SK-MEL-5 (cell line): ENCODE measurements around the gene RTP2. TPM values are rescaled to one million over a fixed set of nuclear protein-coding genes. Genes with fewer than 3 reads are reported as not detected.

Experiments used
- DNase-seq: peaks from one replicate; pipeline ENCODE4 v3.0.0-alpha.2; 2016; ENCODE audit warnings: low read depth, low spot score
- in situ Hi-C: cut with HindIII; loops from 2 replicates; pipeline ENCODE4 v1.10.0; 2016; ENCODE audit warnings: low sequenced_read_pairs, high pct_unique_total_duplicates, low pct_unique_long_range_greater_than_20kb
- total RNA-seq: library from RNA; depleted of rRNA; stranded (reverse); fragments of >200 nt; shearing (Covaris generic); gene quantifications from 2 replicates; pipeline ENCODE4 v1.2.3, GENCODE V29; 2014

The RTP2 gene
- total RNA-seq, 1 experiment from 2014 or later, result not detected

- no peak for DNase-seq
- in situ Hi-C loops, result loop anchor here (25.0 kb wide), 1 partner anchor 686 kb away; no protein-coding TSS in a partner anchor
Observed at GRCh38 chr3:187725653-187726370, 23.5 kb upstream of the RTP2 start.

GRCh38 chr3:187725224-187725623 is 22.9 kb upstream of the RTP2 start:
- in situ Hi-C loops, result loop anchor here (25.0 kb wide), 1 partner anchor 687 kb away; no protein-coding TSS in a partner anchor
- no peak for DNase-seq

DNA sequence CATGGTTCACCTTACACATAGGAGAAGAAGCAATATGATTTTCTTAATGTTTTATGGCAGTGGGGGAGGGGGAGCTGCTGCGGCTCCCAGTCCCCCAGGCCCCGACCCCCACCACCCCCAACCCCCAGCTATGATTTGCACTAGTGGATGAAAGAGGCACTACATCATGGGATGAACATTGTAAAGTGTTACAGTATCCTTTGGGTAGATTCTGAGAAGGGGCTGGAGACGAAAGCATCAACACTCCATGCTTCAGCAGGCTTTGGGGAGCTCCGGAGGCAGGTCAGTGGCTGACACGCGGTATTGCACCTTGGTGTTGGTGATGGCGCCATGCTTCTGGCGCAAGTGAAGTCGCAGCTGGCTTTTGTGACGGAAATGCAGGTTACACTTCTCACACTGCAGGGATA is 19.9 kb upstream of the RTP2 start:
- DNase-seq, result no peak
- in situ Hi-C loops, result no loop called here

DNA sequence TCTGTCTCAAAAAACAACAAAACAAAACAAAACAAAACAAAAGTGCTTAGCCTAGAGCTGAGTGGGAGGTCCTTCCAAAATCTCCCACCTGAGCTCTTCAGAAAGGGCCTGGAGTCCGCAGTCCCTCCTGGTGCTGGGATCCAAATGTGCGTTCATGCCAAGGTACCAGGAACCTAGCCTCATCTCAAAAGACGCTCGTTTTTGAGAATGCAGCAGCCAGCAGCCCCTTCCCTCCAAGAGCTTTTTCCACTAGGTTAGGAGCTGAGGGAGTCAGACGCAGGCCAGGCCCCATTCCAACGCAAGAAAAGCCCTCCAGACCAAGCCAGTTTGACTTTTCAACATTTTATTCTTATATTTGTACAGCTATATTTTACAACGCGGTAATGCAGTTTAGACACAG is 18.7 kb upstream of the RTP2 start:
- no peak for DNase-seq
- in situ Hi-C loops, result no loop called here

GRCh38 chr3:187720337-187720670 is 17.9 kb upstream of the RTP2 start:
- DNase-seq, result no peak
- in situ Hi-C loops, result no loop called here

DNA sequence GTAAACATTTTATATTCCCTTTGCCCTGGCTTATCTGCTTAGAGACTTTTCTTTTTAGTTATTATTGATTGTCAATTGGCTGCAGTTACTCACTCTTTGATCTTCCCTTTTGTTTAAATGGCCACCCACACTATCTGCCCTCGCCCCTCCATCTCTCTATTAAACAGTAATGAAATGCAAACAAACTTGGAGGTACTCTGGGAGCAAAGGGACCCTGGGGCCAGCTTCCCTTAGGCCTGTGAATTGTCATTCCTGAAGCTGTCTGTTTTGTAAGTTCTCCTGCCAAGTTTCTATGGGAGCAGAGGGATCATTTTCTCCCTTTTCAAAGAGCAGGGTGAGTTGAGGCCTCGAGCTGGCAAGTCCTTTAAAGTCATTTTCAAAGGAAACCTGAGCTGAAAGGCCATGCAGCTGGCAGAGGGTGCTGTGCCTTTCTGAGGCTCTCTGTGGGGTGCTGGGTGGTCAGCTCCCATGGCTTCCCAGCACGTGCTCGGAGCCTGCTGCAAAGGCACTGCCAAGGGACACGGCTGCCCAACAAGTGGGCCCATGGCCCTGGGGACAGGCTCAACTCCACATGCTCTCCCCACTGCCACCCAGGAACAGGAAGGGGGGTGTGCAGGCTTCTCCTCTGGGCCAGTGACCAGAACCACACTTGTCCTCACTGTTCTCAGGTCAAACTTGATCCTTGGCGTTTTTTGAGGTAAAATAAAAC is 17.4 kb upstream of the RTP2 start:
- in situ Hi-C loops, result no loop called here
- no peak for DNase-seq

GRCh38 chr3:187718802-187719201 is 16.4 kb upstream of the RTP2 start:
- DNase-seq, result no peak
- in situ Hi-C loops, result no loop called here

DNA sequence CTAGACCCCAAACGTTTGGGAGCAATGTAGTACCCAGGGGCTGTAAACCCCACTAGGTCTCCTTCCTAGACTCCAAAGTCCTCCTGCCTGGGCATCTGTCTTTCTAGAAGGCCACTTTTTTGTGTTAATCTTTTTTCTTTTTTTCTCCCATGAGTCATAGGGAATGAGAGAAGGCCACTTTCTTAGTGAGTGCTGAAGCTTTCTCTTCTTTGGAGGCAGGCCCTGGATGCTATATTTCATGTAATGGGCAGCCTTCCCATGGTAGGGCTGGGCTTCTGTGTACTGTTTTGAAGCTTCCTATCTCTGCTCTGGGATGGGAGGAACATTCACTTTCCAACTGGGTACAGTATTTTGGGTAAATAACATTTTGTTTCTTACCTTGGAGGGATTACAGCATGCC is 15.2 kb upstream of the RTP2 start:
- DNase-seq, result no peak
- in situ Hi-C loops, result no loop called here

DNA sequence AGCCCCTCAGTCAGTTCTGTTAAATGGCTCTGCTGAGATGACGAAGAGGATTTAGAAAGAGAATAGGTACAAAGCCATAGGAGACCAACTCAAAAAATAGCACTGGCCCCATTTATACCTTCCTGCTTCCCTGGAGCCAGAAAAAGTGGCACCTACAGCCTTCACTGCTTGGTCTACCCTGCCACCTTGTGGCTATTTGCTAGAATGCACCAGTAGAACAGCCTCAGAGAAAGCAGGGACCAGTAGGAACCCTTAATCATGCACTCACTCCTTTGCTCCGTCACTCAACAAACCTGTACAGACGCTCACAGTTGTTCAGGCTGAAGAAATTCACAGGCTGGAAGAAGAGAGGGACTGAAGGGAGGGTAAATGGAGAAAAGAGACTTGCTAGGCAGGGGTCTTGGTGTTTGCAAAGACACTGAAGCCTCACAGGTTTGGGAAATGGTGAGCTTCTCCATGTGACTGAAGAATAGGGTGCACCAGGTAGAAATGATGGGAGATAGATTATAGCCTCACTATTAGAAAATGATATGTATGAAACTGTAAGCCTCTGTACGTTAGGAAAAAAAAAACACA is 12.1 kb upstream of the RTP2 start:
- peak; percentile 86 for DNase-seq
- in situ Hi-C loops, result no loop called here

DNA sequence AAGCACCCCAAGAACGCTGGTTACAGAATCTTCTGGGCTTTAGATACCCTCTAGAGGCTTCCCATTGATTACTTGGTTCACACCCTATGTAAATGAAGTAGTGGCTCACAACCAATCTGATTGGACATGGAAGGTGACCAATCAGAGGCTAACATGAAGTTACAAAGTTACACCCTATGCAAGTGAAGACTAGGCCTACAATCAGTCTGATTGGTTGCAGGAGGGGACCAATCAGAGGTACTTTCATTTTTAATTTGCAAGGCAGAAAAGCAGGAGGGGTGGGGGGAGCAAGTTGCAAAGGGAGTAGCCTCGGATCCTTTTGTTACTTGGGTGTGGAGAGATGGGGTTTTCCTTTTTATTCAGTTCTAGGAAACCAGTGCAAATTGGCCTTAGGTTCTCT is 11.1 kb upstream of the RTP2 start:
- DNase-seq, result peak; percentile 77
- in situ Hi-C loops, result no loop called here

DNA sequence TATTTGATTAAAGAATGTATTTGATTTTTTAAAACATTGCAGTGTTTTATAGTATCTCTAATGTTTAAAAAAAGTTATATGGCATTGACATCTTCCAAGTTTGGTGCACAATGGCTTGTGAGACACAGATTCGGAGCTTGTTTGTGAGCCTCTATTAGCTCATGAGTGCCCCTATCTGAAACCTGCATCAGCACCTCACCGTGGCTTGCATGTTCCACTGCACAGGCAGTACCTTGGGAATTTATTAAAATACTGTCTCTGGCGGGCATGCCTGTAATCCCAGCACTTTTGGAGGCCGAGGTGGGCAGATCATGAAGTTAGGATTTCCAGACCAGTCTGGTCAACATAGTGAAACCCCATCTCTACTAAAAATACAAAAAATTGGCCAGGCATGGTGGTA is 6.8 kb upstream of the RTP2 start:
- in situ Hi-C loops, result no loop called here
- peak; percentile 52 for DNase-seq

DNA sequence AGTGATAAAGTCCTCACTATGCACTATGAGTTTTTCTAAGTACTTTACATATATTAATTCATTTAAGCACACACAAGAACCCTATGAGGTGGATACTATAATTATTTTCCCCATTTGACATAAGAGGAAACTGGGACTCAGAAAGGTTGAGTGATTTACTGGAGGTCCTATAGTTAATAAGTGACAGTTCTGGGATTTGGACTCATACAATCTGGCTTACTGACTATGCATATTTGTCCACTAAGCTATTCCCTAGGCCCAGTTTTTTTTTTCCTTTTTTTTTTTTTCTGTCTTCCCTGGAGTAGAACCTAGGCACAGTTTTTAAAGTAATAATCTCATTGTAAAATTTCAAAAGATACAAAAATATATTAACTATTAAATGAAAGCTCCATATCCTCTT is 6.3 kb upstream of the RTP2 start:
- DNase-seq, result no peak
- in situ Hi-C loops, result no loop called here

DNA sequence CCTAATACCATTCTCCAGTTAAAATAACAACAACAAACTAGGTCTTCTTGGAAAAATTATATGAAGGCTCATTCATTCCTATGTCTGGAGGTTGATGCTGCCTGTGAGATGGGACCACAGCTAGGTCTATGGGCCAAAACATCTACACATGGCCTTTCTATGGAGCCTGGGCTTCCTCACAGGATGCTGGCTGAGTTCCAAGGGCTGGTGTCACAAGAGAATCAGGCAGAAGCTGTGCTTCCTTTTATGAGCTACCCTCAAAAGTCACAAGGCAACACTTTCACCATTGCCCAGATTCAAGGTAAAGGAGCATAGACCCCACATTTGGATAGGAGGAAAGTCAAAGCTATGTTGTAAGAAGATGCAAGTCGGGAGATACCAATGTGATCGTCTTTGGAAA is 4.6 kb upstream of the RTP2 start:
- peak; percentile 51 for DNase-seq
- in situ Hi-C loops, result no loop called here

GRCh38 chr3:187705164-187705563 is 2.8 kb upstream of the RTP2 start:
- in situ Hi-C loops, result no loop called here
- DNase-seq, result no peak

- DNase-seq, result no peak
- in situ Hi-C loops, result no loop called here
Observed at GRCh38 chr3:187700249-187700648, 2.1 kb downstream of the RTP2 start.

DNA sequence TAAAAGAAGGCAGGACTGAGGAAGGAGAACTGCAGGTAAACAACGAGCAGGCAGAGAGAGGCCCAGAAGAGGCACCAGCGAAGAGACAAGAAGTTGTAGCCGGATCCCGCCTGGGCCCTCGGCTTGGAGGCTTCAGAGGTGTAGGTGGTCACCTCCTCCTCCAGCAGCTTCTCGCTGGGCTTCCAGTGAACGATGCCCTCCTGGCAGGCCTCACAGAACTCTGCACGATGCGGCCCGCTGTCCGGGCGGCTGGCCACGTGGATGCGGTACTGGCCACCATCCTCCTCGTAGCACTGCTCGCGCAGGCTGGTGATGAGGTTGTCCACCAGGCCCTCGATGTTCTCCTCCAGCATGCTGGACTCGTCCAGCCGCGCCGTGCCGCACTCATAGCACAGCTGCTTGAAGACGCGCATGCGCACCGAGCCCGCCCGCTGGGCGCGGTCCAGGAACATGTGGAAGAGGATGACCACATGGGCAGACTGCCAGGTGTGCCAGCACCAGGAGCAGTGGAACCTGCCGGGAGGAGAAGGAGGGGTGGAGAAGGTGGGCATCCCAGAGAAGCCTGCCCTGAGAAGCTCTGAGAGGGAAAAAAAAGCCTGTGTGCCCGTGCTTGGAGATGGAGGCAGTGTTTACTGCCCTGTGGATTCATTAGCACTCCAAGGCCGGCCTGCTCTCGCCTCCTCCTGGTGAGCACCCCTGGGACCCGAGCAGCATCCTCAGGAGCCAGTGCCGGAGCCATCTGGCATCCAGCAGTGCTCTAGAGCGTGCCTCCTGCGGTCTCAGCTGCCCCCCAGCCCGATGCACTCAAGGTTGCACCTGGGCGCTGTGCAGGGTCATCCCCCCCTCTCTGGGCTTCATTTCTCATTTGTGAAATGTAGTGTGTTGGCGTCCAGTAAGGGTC is 3.6 kb downstream of the RTP2 start:
- no peak for DNase-seq
- in situ Hi-C loops, result loop anchor here (25.0 kb wide), 1 partner anchor 386 kb away; no protein-coding TSS in a partner anchor

DNA sequence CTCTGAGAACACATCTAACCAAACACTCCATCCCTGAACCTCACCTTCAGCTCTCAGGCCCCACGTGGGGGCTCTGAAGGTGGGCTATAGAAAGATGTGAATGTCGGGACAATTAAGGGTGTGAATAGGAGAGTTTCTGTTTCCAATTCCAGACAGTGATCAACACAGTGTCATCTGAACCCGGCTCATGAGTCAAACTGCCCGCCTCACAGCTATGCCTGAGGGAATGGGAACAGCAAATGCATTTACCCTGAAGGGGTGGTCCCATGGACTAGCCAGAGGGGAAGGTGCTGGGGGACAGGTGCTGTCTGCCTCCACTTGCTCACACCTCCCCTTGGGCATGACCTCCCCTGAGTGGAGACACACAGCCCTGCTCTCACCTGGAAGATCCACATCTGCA is 6.3 kb downstream of the RTP2 start:
- in situ Hi-C loops, result loop anchor here (25.0 kb wide), 1 partner anchor 384 kb away; no protein-coding TSS in a partner anchor
- no peak for DNase-seq

DNA sequence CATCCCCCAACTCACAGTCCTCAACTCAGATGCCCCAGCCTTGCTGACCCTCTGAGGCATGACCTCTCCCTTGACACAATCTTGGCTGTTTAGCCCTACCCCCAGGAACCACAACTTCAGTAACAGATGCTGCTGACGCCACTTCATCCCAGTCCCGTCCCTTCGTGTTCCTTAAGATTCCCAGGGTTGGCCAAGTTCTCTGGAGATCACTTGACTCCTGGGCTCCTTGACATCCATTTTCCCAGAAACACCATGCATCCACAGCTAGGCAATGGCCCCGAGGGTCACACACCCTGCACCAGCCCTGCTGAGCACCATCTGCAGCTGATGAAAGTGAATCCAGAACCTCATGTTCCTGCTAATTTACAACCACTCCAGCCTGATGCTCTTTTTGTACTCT is 6.9 kb downstream of the RTP2 start:
- DNase-seq, result no peak
- in situ Hi-C loops, result loop anchor here (25.0 kb wide), 1 partner anchor 383 kb away; no protein-coding TSS in a partner anchor
